Activated CD4-positive, alpha-beta T cell treated with anti-CD3 and anti-CD28 coated beads, Interleukin-2, amount 50 U/mL, for 48 hours (primary cell): ENCODE results near the gene SORCS2.
"Not testable (repeated sequence)": the region's sequence is repeated elsewhere in the genome, so short reads cannot be mapped to it uniquely, and the experiment has no call there.

Experiments used
- DNase-seq, 2 experiments: peaks; one replicate each; pipeline ENCODE4 v3.0.0-alpha.2; 2020

SORCS2 gene

GRCh38 chr4:7575426-7575825 lies 383.1 kb downstream of the SORCS2 start:
- no peak for DNase-seq

GRCh38 chr4:7577361-7578039 lies 385.2 kb downstream of the SORCS2 start:
- DNase-seq, result not testable (repeated sequence)

GRCh38 chr4:7581477-7581876 lies 389.1 kb downstream of the SORCS2 start:
- DNase-seq, result peak; percentile 7 to 10

GRCh38 chr4:7582313-7583097 lies 390.2 kb downstream of the SORCS2 start:
- DNase-seq, result no peak

- no peak for DNase-seq
Measured at GRCh38 chr4:7584098-7584497, 391.8 kb downstream of the SORCS2 start.

GRCh38 chr4:7584606-7585159 lies 392.3 kb downstream of the SORCS2 start:
- no peak for DNase-seq

- DNase-seq, result no peak
Measured at GRCh38 chr4:7585768-7586167, 393.4 kb downstream of the SORCS2 start.

GRCh38 chr4:7587433-7588405 lies 395.4 kb downstream of the SORCS2 start:
- DNase-seq, result no peak

GRCh38 chr4:7590189-7590588 lies 397.9 kb downstream of the SORCS2 start:
- no peak for DNase-seq

- DNase-seq, result no peak
Measured at GRCh38 chr4:7590899-7591298, 398.6 kb downstream of the SORCS2 start.

GRCh38 chr4:7591409-7592053 lies 399.2 kb downstream of the SORCS2 start:
- DNase-seq, result no peak

- DNase-seq, result no peak
Measured at GRCh38 chr4:7593646-7594412, 401.5 kb downstream of the SORCS2 start.

GRCh38 chr4:7595934-7596461 lies 403.7 kb downstream of the SORCS2 start:
- DNase-seq, result no peak

- no peak for DNase-seq
Measured at GRCh38 chr4:7596918-7597606, 404.7 kb downstream of the SORCS2 start.

GRCh38 chr4:7598939-7599790 lies 406.8 kb downstream of the SORCS2 start:
- DNase-seq, result no peak

- no peak for DNase-seq
Measured at GRCh38 chr4:7600247-7600646, 407.9 kb downstream of the SORCS2 start.

GRCh38 chr4:7602166-7602565 lies 409.8 kb downstream of the SORCS2 start:
- DNase-seq, result not testable (repeated sequence)

GRCh38 chr4:7607156-7607910 lies 415.0 kb downstream of the SORCS2 start:
- no peak for DNase-seq

- DNase-seq, result no peak
Measured at GRCh38 chr4:7608046-7608445, 415.7 kb downstream of the SORCS2 start.
